Breast epithelium (tissue), 4 donors: ENCODE data around the gene SEMA4B. TPM values are rescaled to one million over a fixed set of nuclear protein-coding genes. Genes with fewer than 3 reads are reported as not detected.

Experiments
- DNase-seq, 2 donors: peaks; one replicate each; pipeline ENCODE4 v3.0.0-alpha.2; 2019; ENCODE audit warnings: low spot score in 2 of 2
- H3K27ac ChIP-seq, 2 donors: fragments of 200-600 bp; sonication (generic) in 1 of 2; one replicate each; pipeline ENCODE4 v1.5.1; 2016 to 2019; ENCODE audit warnings: mild to moderate bottlenecking in 1 of 2
- H3K27me3 ChIP-seq, 2 donors: fragments of 200-600 bp; sonication (generic) in 1 of 2; one replicate each; pipeline versions ENCODE4 v1.5.1 to v1.6.0; 2017 to 2019; ENCODE audit warnings: control low read depth in 1 of 2, mild to moderate bottlenecking in 1 of 2
- H3K36me3 ChIP-seq: fragments of 200-600 bp; one replicate; pipeline ENCODE4 v1.5.1; 2019
- H3K4me1 ChIP-seq, 2 donors: fragments of 200-600 bp; sonication (generic); one replicate each; pipeline ENCODE4 v1.5.1; 2016 to 2019; ENCODE audit warnings: control low read depth in 1 of 2
- H3K4me3 ChIP-seq, 3 donors: fragments of 200-600 bp; sonication (generic); 1 replicate in 2 of 3; 2 replicates in 1 of 3; pipeline ENCODE4 v1.5.1; 2016 to 2019; ENCODE audit warnings: mild to moderate bottlenecking in 3 of 3, moderate library complexity in 2 of 3
- H3K9me3 ChIP-seq, 2 donors: fragments of 200-600 bp; sonication (generic) in 1 of 2; one replicate each; pipeline ENCODE4 v1.5.1; 2016 to 2019; ENCODE audit warnings: control low read depth in 1 of 2
- CTCF ChIP-seq, 3 donors: fragments of 450-650 bp; IDR thresholded peaks; one replicate each; pipeline ENCODE4 v1.5.1; 2016 to 2017; ENCODE audit warnings: antibody characterized with exemption in 3 of 3, mild to moderate bottlenecking in 3 of 3, moderate library complexity in 3 of 3
- POLR2A ChIP-seq: fragments of 450-650 bp; IDR thresholded peaks from one replicate; pipeline ENCODE4 v1.6.1; 2016; ENCODE audit warnings: antibody characterized with exemption, mild to moderate bottlenecking, moderate library complexity
- POLR2AphosphoS5 ChIP-seq, 3 donors: sonication (generic); formaldehyde crosslinking; IDR thresholded peaks; one replicate each; pipeline ENCODE4 v1.6.1; 2017; ENCODE audit warnings: antibody characterized with exemption in 3 of 3
- intact Hi-C: fragments of 100-400 bp; cut with DNase I; formaldehyde crosslinking; loops from one replicate; pipeline ENCODE4 v1.15.1; 2023; ENCODE audit warnings: low total_unique reads
- total RNA-seq, 3 donors: library from RNA; depleted of rRNA; stranded (reverse); fragments of >200 nt; gene quantifications; one replicate each; pipeline ENCODE4 v1.1.0, GENCODE V29; 2016

Gene SEMA4B
- total RNA-seq, 3 donors from 2014 or later = 6.6 to 72.8 (median 56.9) TPM

GRCh38 chr15:90222547-90222946 lies 21.4 kb downstream of the SEMA4B start:
- intact Hi-C loops = no loop called here
- no peak for DNase-seq
- H3K4me1 ChIP-seq = peaks cover 0 to 4% of the 10 kb centered on the region in 2 donors

DNA sequence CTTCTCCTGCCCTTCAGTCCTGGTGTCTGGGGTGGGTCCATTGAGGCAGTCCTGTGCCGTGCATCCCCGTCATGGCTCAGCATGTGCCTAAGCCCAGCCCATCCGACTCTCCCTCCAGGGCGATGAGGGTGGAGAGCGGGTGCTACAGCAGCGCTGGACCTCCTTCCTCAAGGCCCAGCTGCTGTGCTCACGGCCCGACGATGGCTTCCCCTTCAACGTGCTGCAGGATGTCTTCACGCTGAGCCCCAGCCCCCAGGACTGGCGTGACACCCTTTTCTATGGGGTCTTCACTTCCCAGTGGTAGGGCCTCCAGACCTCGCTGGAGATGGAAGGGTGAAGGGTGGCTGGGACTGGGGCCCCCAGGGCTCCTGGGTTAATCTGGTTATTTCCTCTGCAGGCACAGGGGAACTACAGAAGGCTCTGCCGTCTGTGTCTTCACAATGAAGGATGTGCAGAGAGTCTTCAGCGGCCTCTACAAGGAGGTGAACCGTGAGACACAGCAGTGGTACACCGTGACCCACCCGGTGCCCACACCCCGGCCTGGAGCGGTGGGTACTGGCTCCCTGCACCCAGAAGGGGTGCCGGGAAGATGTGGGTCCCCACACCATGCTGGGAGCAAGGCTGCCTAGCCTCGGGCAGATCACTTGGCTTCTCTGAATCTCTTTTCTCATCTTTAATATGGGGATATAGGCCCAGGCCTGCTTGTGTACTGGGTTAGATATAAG lies 22.5 kb downstream of the SEMA4B start:
- H3K4me3 ChIP-seq = no peak overlapping the region
- H3K36me3 ChIP-seq = no peaks in the 10 kb centered on the region
- intact Hi-C loops = no loop called here
- TF ChIP-seq POLR2AphosphoS5 (IDR thresholded peaks at IDR 0.05) (no peak), CTCF (IDR thresholded peaks at IDR 0.05) (no peak), POLR2A (no peak)
- no peak for DNase-seq
- no peak overlapping the region for H3K27ac ChIP-seq
- no peaks in the 10 kb centered on the region for H3K9me3 ChIP-seq
- H3K27me3 ChIP-seq = no peaks in the 10 kb centered on the region
- peaks cover 0 to 4% of the 10 kb centered on the region in 2 donors for H3K4me1 ChIP-seq

More at GRCh38 chr15:90222547-90222946, 21.4 kb downstream of the SEMA4B start:
- no peak overlapping the region for H3K27ac ChIP-seq
- H3K36me3 ChIP-seq = no peaks in the 10 kb centered on the region
- no peak for TF ChIP-seq POLR2AphosphoS5 (IDR thresholded peaks at IDR 0.05)
- TF ChIP-seq POLR2A = no peak
- no peak for TF ChIP-seq CTCF (IDR thresholded peaks at IDR 0.05)
- no peaks in the 10 kb centered on the region for H3K9me3 ChIP-seq
- H3K27me3 ChIP-seq = no peaks in the 10 kb centered on the region
- no peak overlapping the region for H3K4me3 ChIP-seq

GRCh38 chr15:90225047-90225446 lies 23.9 kb downstream of the SEMA4B start:
- no peaks in the 10 kb centered on the region for H3K27me3 ChIP-seq
- TF ChIP-seq CTCF (IDR thresholded peaks at IDR 0.05) = no peak
- no peak for TF ChIP-seq POLR2A
- no peak for TF ChIP-seq POLR2AphosphoS5 (IDR thresholded peaks at IDR 0.05)

DNA sequence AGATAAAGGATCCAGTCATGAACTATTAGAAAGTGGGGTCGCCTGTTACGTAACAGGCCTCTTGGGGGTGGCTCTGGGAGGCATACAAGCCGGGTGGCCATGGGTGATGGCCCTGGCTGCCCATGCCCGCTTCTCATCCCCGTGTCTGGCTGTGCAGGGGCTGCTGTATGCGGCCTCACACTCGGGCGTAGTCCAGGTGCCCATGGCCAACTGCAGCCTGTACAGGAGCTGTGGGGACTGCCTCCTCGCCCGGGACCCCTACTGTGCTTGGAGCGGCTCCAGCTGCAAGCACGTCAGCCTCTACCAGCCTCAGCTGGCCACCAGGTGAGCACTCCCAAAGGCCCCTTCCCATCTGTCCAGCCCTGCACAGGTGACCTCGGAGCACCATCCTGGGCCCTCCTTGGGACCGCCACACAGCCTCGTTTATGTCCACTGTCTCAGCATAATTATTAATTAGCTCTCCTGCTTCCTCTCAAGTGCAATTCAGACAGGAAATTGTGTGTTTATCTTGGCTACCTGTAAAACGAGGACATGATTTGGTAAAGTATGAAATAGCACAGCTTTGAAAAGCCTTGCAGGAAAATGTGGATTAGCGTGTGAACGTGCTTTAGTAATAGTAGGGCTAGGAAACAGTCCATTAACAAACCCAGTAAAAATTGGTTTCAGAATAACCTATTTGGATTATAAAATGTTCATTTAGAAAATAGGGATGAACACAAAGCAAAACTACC lies 24.5 kb downstream of the SEMA4B start:
- DNase-seq = no peak
- no peaks in the 10 kb centered on the region for H3K9me3 ChIP-seq
- TF ChIP-seq POLR2AphosphoS5 (IDR thresholded peaks at IDR 0.05) = no peak
- TF ChIP-seq CTCF (IDR thresholded peaks at IDR 0.05) = no peak
- no peak for TF ChIP-seq POLR2A
- H3K27me3 ChIP-seq = no peaks in the 10 kb centered on the region
- peaks cover 0 to 4% of the 10 kb centered on the region in 2 donors for H3K4me1 ChIP-seq
- intact Hi-C loops = no loop called here
- no peak overlapping the region for H3K27ac ChIP-seq
- H3K4me3 ChIP-seq = no peak overlapping the region
- no peaks in the 10 kb centered on the region for H3K36me3 ChIP-seq

More at GRCh38 chr15:90225047-90225446, 23.9 kb downstream of the SEMA4B start:
- no peak for DNase-seq
- Histone ChIP-seq H3K9me3 (no peaks in the 10 kb centered on the region), H3K4me3 (no peak overlapping the region), H3K27ac (no peak overlapping the region), H3K36me3 (no peaks in the 10 kb centered on the region), H3K4me1 (peaks cover 0 to 4% of the 10 kb centered on the region in 2 donors)
- intact Hi-C loops = no loop called here

- Histone ChIP-seq H3K4me1 (no peaks in the 10 kb centered on the region), H3K4me3 (no peak overlapping the region), H3K9me3 (no peaks in the 10 kb centered on the region), H3K27ac (no peak overlapping the region), H3K36me3 (no peaks in the 10 kb centered on the region), H3K27me3 (no peaks in the 10 kb centered on the region)
- intact Hi-C loops = no loop called here
- TF ChIP-seq POLR2A (no peak), POLR2AphosphoS5 (IDR thresholded peaks at IDR 0.05) (no peak), CTCF (IDR thresholded peaks at IDR 0.05) (no peak)
- DNase-seq = no peak
These were observed 26.2 kb downstream of the SEMA4B start for GRCh38 chr15:90227336-90227735.
